SK-N-SH treated with all-trans-retinoic acid at 6 μM for 48 hours (cell line): ENCODE results near the gene ISG20.
"Not testable (repeated sequence)": the region's sequence is repeated elsewhere in the genome, so short reads cannot be mapped to it uniquely, and the experiment has no call there.

Experiments
- ATAC-seq: fragments of 200-7000 bp; cut with Tn5 transposase; 3 replicates; pipeline ENCODE4 v1.9.1; 2020; ENCODE audit warnings: mild to moderate bottlenecking, moderate library complexity
- ARNTL ChIP-seq: fragments of 450-650 bp; formaldehyde crosslinking; IDR thresholded peaks from 2 replicates; pipeline ENCODE4 v1.5.0; 2020; ENCODE audit warnings: low read depth, mild to moderate bottlenecking, moderate library complexity, borderline replicate concordance
- CSDC2 ChIP-seq: fragments of 250-450 bp; sonication (Bioruptor Pico); IDR thresholded peaks from 2 replicates; pipeline ENCODE4 v1.5.0; 2020; ENCODE audit warnings: mild to moderate bottlenecking, moderate library complexity
- CSRNP3 ChIP-seq: fragments of 250-450 bp; sonication (Bioruptor Pico); IDR thresholded peaks from 2 replicates; pipeline ENCODE4 v1.5.1; 2021; ENCODE audit warnings: mild to moderate bottlenecking, moderate library complexity
- ESRRG ChIP-seq: fragments of 250-450 bp; sonication (Bioruptor Pico); IDR thresholded peaks from 2 replicates; pipeline ENCODE4 v1.6.1; 2021; ENCODE audit warnings: mild to moderate bottlenecking
- ISL1 ChIP-seq: fragments of 250-450 bp; sonication (Bioruptor Pico); IDR thresholded peaks from 2 replicates; pipeline ENCODE4 v2.1.2; 2022; ENCODE audit warnings: mild to moderate bottlenecking, moderate library complexity
- OSR1 ChIP-seq: fragments of 250-450 bp; sonication (Bioruptor Pico); IDR thresholded peaks from 2 replicates; pipeline ENCODE4 v1.8.0; 2022; ENCODE audit warnings: moderate library complexity, mild to moderate bottlenecking, inconsistent platforms
- PATZ1 ChIP-seq: fragments of 250-450 bp; sonication (Bioruptor Pico); IDR thresholded peaks from 2 replicates; pipeline ENCODE4 v1.8.0; 2020; ENCODE audit warnings: mild to moderate bottlenecking, moderate library complexity, borderline replicate concordance
- POU6F1 ChIP-seq: fragments of 250-450 bp; sonication (Bioruptor Pico); IDR thresholded peaks from 2 replicates; pipeline ENCODE4 v1.8.0; 2021; ENCODE audit warnings: low read depth, mild to moderate bottlenecking, moderate library complexity, borderline replicate concordance
- PPARA ChIP-seq: fragments of 250-450 bp; sonication (Bioruptor Pico); IDR thresholded peaks from 2 replicates; pipeline ENCODE4 v1.5.0; 2020; ENCODE audit warnings: mild to moderate bottlenecking, borderline replicate concordance
- RARB ChIP-seq: fragments of 250-450 bp; sonication (Bioruptor Pico); IDR thresholded peaks from 2 replicates; pipeline ENCODE4 v1.8.0; 2021; ENCODE audit warnings: mild to moderate bottlenecking, moderate library complexity
- SNAI2 ChIP-seq: fragments of 250-450 bp; sonication (Bioruptor Pico); IDR thresholded peaks from 2 replicates; pipeline ENCODE4 v1.5.0; 2020; ENCODE audit warnings: mild to moderate bottlenecking, moderate library complexity
- TOX ChIP-seq: fragments of 250-450 bp; sonication (Bioruptor Pico); IDR thresholded peaks from 2 replicates; pipeline ENCODE4 v1.8.0; 2021; ENCODE audit warnings: mild to moderate bottlenecking, moderate library complexity, borderline replicate concordance
- TSHZ2 ChIP-seq: fragments of 250-450 bp; sonication (Bioruptor Pico); IDR thresholded peaks from 2 replicates; pipeline ENCODE4 v1.5.0; 2020; ENCODE audit warnings: mild to moderate bottlenecking, moderate library complexity
- ZC3H10 ChIP-seq: fragments of 250-450 bp; sonication (Bioruptor Pico); IDR thresholded peaks from 2 replicates; pipeline ENCODE4 v1.5.1; 2021; ENCODE audit warnings: mild to moderate bottlenecking, moderate library complexity
- ZFP30 ChIP-seq: fragments of 450-650 bp; formaldehyde crosslinking; IDR thresholded peaks from 2 replicates; pipeline ENCODE4 v1.5.0; 2022; ENCODE audit warnings: mild to moderate bottlenecking, moderate library complexity
- ZNF565 ChIP-seq: fragments of 450-650 bp; formaldehyde crosslinking; conservative IDR thresholded peaks from 2 replicates; pipeline ENCODE4 v1.5.0; 2020; ENCODE audit warnings: low read depth, mild to moderate bottlenecking, moderate library complexity
- ZNF70 ChIP-seq: fragments of 450-650 bp; formaldehyde crosslinking; IDR thresholded peaks from 2 replicates; pipeline ENCODE4 v1.5.0; 2020; ENCODE audit warnings: mild to moderate bottlenecking, moderate library complexity

ISG20 gene

GRCh38 chr15:88631464-88632028 lies 7.3 kb upstream of the ISG20 start (continued):
- TF ChIP-seq SNAI2 (CRISPR knock-in tag) (no peak), ESRRG (CRISPR knock-in tag) (no peak)
- TF ChIP-seq, all 23 proteins: peak for 0

- ATAC-seq = not testable (repeated sequence)
Measured at GRCh38 chr15:88632797-88633196, 6.0 kb upstream of the ISG20 start.

GRCh38 chr15:88634449-88634848 lies 4.4 kb upstream of the ISG20 start:
- ATAC-seq = no peak
- TF ChIP-seq ESRRG (CRISPR knock-in tag) = no peak
- no peak for TF ChIP-seq POU6F1 (CRISPR knock-in tag)
- TF ChIP-seq RARB (CRISPR knock-in tag) = no peak
- no peak for TF ChIP-seq ZNF70
- TF ChIP-seq ZFP30 (CRISPR knock-in tag) = no peak
- no peak for TF ChIP-seq PATZ1 (CRISPR knock-in tag)
- TF ChIP-seq ARNTL (CRISPR knock-in tag) = no peak
- TF ChIP-seq CSRNP3 = no peak

- TF ChIP-seq ZFP30 (CRISPR knock-in tag) (no peak), TOX (CRISPR knock-in tag) (no peak), ZC3H10 (CRISPR knock-in tag) (no peak), POU6F1 (CRISPR knock-in tag) (no peak), TSHZ2 (no peak), ISL1 (CRISPR knock-in tag) (no peak)
- ATAC-seq = no peak
Measured at GRCh38 chr15:88635318-88635717, 3.5 kb upstream of the ISG20 start.

- TF ChIP-seq ESRRG (CRISPR knock-in tag) (no peak), ARNTL (CRISPR knock-in tag) (no peak), TOX (CRISPR knock-in tag) (no peak), ZNF565 (CRISPR knock-in tag) (no peak)
- no peak for ATAC-seq
Measured at GRCh38 chr15:88636050-88636449, 2.8 kb upstream of the ISG20 start.

GRCh38 chr15:88636654-88637053 lies 2.2 kb upstream of the ISG20 start:
- no peak for ATAC-seq
- TF ChIP-seq TSHZ2 = no peak
- TF ChIP-seq ZNF565 (CRISPR knock-in tag) = no peak
- no peak for TF ChIP-seq OSR1 (CRISPR knock-in tag)
- TF ChIP-seq ARNTL (CRISPR knock-in tag) = no peak
- TF ChIP-seq PPARA (CRISPR knock-in tag) = no peak
- no peak for TF ChIP-seq CSDC2 (CRISPR knock-in tag)
- TF ChIP-seq PATZ1 (CRISPR knock-in tag) = no peak
